22Rv1 (cell line): ENCODE data around the gene ATP5PO.

Experiments used
- H3K27ac ChIP-seq: fragments of 450-650 bp; 2 replicates; pipeline ENCODE4 v1.5.1; 2017
- CTCF ChIP-seq: fragments of 450-650 bp; IDR thresholded peaks from 2 replicates; pipeline ENCODE4 v1.5.1; 2017; ENCODE audit warnings: mild to moderate bottlenecking
- ZFX ChIP-seq: fragments of 450-650 bp; IDR thresholded peaks from 2 replicates; pipeline ENCODE4 v1.6.1; 2017; ENCODE audit warnings: antibody characterized with exemption, borderline replicate concordance

The ATP5PO gene

GRCh38 chr21:33951276-33952178 is 35.9 kb upstream of the ATP5PO start:
- H3K27ac ChIP-seq = no peak overlapping the region
- TF ChIP-seq CTCF = no peak

- no peak overlapping the region for H3K27ac ChIP-seq
- TF ChIP-seq CTCF (no peak), ZFX (no peak)
These were observed 35.0 kb upstream of the ATP5PO start for GRCh38 chr21:33950431-33951079.

GRCh38 chr21:33949516-33950430 is 34.2 kb upstream of the ATP5PO start:
- TF ChIP-seq ZFX (no peak), CTCF (no peak)
- H3K27ac ChIP-seq = no peak overlapping the region

GRCh38 chr21:33948951-33949444 is 33.4 kb upstream of the ATP5PO start:
- H3K27ac ChIP-seq = no peak overlapping the region
- TF ChIP-seq ZFX (no peak), CTCF (no peak)

- TF ChIP-seq ZFX = no peak
- no peak for TF ChIP-seq CTCF
- peak overlapping the region; percentile 68 for H3K27ac ChIP-seq
These were observed 32.7 kb upstream of the ATP5PO start for GRCh38 chr21:33948096-33948950.

- TF ChIP-seq CTCF (no peak), ZFX (no peak)
- peak overlapping the region; percentile 68 for H3K27ac ChIP-seq
These were observed 32.0 kb upstream of the ATP5PO start for GRCh38 chr21:33947451-33948095.
